Dedifferentiated amniotic fluid mesenchymal stem cell (primary cell): ENCODE measurements around the gene MORN1.
"Not testable (repeated sequence)": the region's sequence is repeated elsewhere in the genome, so short reads cannot be mapped to it uniquely, and the experiment has no call there.

Experiments used
- DNase-seq: peaks from one replicate; pipeline ENCODE4 v3.0.0-alpha.2; 2016; ENCODE audit errors: extremely low spot score

The MORN1 gene

GRCh38 chr1:2307064-2307605 is 84.2 kb downstream of the MORN1 start:
- no peak for DNase-seq

GRCh38 chr1:2306151-2306978 is 85.0 kb downstream of the MORN1 start:
- no peak for DNase-seq

GRCh38 chr1:2304921-2305681 is 86.3 kb downstream of the MORN1 start:
- DNase-seq: no peak

DNA sequence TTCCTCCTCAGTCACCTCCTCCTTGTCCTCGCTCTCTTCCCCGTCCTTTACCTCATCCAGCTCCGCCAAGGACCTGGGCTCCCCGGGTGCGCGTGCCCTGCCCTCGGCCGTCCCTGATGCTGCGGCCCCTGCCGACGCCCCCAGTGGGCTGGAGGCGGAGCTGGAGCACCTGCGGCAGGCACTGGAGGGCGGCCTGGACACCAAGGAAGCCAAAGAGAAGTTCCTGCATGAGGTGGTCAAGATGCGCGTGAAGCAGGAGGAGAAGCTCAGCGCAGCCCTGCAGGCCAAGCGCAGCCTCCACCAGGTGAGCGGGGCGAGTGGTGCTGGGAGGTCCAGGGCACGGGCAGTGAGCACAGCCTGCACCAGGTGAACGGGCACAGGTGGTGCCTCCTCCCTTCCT is 87.1 kb downstream of the MORN1 start:
- DNase-seq: no peak

DNA sequence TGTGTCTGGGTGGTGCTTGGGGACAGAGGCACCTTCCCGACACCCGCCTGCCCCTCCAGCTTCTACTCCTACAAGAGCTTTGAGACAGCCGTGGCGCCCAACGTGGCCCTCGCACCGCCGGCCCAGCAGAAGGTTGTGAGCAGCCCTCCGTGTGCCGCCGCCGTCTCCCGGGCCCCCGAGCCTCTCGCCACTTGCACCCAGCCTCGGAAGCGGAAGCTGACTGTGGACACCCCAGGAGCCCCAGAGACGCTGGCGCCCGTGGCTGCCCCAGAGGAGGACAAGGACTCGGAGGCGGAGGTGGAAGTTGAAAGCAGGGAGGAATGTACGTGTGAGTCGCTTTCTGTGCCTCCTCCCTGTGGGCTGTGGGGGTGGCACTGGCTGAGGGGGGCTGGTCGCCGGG is 87.6 kb downstream of the MORN1 start:
- DNase-seq: no peak

- DNase-seq: no peak
Observed at GRCh38 chr1:2303016-2303775, 88.2 kb downstream of the MORN1 start.

GRCh38 chr1:2302292-2302925 is 88.9 kb downstream of the MORN1 start:
- no peak for DNase-seq

- no peak for DNase-seq
Observed at GRCh38 chr1:2301607-2302291, 89.6 kb downstream of the MORN1 start.

DNA sequence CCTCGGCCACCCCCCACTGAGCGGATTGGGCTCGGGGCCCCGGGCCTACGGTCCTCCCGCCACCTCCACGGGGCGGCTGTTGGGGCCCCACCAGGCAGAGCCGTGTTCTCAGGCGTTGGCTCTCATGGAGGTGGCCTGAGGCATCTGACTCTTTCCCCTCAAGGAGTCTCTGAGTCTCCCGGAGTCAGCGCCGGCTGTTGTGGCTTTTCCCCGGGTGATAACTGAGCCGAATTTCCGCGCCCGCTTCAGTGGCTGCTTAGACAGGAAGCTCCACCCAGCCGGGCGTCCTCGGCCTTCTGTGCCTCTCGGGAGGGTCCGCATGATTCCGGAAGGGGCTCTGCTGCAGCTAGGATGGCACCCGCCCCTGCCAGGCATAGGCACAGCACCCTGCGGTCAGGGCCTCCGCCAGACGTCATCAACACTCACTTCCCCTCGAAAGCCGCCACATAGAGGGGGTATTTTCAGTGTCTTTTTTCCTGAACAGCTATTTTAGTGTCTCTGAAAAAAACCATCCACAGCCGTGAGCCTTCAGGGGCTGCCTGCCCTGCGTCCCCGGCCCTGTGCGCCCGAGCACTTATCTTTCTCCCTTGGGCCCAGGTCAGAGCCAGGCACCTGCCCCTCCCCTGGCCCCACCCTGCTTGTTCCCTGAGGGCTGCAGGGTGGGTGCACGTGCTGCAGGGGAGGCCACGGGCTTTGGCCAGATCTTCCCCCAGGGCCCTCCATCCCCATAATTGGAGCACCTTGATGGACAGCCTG is 90.3 kb downstream of the MORN1 start:
- no peak for DNase-seq

DNA sequence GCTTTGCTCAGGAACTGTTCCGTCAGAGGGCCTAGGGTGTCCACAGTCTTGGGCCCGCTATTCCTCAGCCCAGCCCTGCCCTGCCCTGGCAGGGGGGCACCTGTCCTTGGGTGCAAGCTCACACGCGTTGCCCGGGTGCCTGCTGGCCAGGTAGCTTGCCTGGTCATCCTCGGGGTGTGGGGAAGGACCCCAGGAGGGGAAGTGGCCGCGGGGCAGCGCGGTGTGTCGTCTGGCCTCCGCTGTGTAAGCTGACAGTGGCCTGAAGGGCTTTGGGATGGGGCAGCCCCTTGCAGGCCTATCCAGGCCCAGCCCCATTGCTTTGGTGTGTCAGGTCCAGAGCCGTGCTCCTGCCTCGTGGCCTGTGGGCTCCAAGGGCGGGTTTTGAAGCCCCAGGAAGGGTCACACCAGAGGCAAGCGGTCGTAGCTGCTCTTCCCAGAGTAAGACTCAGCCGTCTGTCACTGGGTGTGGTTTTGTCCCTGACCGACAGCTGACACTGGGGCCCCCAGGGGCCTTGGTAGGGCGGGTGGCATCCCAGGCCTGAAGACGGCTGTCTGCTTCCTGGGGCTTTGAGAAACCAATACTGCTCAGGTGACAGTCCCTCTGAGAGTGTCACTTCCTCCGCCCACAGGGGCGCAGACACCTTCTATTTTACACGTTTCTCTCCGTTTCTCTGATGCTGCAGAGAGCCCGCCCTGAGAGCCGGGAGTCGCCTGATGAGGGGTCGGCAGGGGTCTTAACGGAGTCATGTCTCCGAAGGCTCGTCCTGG is 91.2 kb downstream of the MORN1 start:
- no peak for DNase-seq

- DNase-seq: no peak
Observed at GRCh38 chr1:2299131-2299627, 92.2 kb downstream of the MORN1 start.

GRCh38 chr1:2298685-2299084 is 92.7 kb downstream of the MORN1 start:
- DNase-seq: no peak

- no peak for DNase-seq
Observed at GRCh38 chr1:2297246-2298011, 93.9 kb downstream of the MORN1 start.

DNA sequence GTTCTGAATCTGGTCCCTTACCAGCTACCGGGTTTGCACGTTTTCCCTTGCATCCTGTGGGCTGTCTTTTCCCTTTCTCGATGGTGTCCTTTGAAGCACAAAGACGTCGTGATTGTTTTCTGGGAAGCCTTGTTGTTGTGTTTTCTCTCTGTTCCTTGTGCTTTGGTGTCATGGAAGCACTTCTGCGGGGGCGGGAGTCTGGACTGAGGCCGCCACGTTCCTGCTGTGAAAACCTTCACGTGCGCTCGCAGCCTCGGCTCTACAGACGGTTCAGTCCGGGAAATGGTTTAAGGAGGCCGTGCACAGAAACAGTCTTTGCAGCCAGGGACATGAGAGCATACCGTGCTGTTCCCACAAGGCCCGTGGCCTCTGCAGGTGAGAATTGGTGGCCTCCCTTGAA is 94.7 kb downstream of the MORN1 start:
- no peak for DNase-seq

GRCh38 chr1:2296211-2296610 is 95.1 kb downstream of the MORN1 start:
- DNase-seq: not testable (repeated sequence)

GRCh38 chr1:2295526-2295925 is 95.8 kb downstream of the MORN1 start:
- no peak for DNase-seq

DNA sequence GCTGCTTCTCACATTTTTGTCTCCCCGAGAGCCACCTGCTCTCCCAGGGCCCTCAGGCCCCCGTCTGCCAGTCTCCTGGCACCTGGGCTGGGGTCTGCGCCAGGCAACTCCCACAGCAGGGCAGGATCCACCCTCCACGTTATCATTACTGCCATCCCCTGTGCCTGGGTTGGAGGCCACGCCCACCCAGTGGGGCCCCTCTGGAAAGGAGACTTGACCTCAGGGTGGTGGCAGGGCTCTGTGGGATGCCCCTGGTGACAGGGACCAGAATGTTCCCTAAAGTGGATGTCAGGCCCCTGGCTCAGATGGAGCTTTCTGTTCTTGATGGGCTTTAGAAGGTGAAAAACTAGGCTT is 96.7 kb downstream of the MORN1 start:
- DNase-seq: no peak

DNA sequence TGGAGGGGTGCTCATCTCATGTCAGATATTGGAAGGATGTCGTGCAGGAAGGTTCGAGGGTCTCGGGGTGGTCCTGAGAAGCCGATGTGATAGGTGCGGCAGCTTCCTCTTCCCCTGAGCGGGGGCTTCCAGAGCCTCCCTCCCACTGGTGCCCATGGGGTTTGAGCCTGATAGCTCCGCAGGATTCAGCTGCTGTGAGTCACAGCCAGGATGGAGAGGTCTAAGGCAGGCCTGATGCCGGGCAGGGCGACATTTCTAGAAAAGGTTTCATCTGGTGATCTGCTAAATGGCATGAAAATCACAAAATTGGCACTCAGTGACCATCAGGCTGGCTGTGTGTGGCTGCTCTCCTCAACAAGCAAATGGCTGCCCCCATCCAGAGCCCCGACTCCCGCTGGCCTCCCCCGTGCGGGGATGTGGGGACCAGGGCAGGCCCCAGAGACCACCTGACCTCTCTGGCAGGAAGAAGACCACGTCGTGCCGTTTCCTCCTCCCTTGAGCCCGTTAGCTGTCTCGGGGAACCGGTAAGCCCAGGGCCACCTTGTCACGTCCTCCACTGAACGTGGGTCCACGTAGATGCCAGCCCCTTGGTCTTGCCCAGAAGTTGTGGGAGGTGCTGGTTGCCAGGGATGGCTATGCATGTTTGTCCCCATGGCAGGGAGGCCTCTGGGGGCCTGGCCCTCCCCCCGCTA is 97.2 kb downstream of the MORN1 start:
- DNase-seq: no peak
